ENCODE data around the gene CYB5D1. TPM values are rescaled to one million over a fixed set of nuclear protein-coding genes. Genes with fewer than 3 reads are reported as not detected.

Gene CYB5D1
- total RNA-seq, 1 experiment from 2014 or later, result 8.5 TPM

GRCh38 chr17:7836596-7837407 is 21.0 kb upstream of the CYB5D1 start:
- peak overlapping the region; percentile 97 for H3K27ac ChIP-seq (ENCODE audit: low read length)
- H3K9me2 ChIP-seq (replicated peaks; ENCODE audit: insufficient read depth, low read length), result no peaks in the 10 kb centered on the region
- H3K4me2 ChIP-seq (ENCODE audit: low read depth, low read length, poor library complexity, severe bottlenecking), result peak overlapping the region; percentile 97
- H3K27me3 ChIP-seq (ENCODE audit: low read length), result no peaks in the 10 kb centered on the region
- H3K9me3 ChIP-seq (ENCODE audit: low read length), result no peaks in the 10 kb centered on the region
- DNase-seq, result peak; percentile 91
- peaks cover 20% of the 10 kb centered on the region for H3K79me2 ChIP-seq (ENCODE audit: low read length)
- peak overlapping the region; percentile 81 for H3K4me3 ChIP-seq (ENCODE audit: low read length)
- peak overlapping the region; percentile 91 for H3K9ac ChIP-seq (ENCODE audit: low read length)
- H3K36me3 ChIP-seq (ENCODE audit: insufficient read depth, low read length), result no peaks in the 10 kb centered on the region
- H2AFZ ChIP-seq (ENCODE audit: low read length), result no peak overlapping the region
- H4K20me1 ChIP-seq (ENCODE audit: insufficient read depth, low read depth, low read length), result no peaks in the 10 kb centered on the region
- H3K4me1 ChIP-seq (ENCODE audit: low read length), result peaks cover 64% of the 10 kb centered on the region

GRCh38 chr17:7837408-7838088 is 20.3 kb upstream of the CYB5D1 start:
- Histone ChIP-seq H3K79me2 (ENCODE audit: low read length) (peaks cover 20% of the 10 kb centered on the region), H3K27ac (ENCODE audit: low read length) (peak overlapping the region; percentile 97), H3K4me1 (ENCODE audit: low read length) (peaks cover 66% of the 10 kb centered on the region), H2AFZ (ENCODE audit: low read length) (no peak overlapping the region), H3K9me2 (replicated peaks; ENCODE audit: insufficient read depth, low read length) (no peaks in the 10 kb centered on the region), H3K27me3 (ENCODE audit: low read length) (no peaks in the 10 kb centered on the region), H3K9me3 (ENCODE audit: low read length) (no peaks in the 10 kb centered on the region), H3K9ac (ENCODE audit: low read length) (peak overlapping the region; percentile 91), H3K4me2 (ENCODE audit: low read depth, low read length, poor library complexity, severe bottlenecking) (peak overlapping the region; percentile 97), H3K36me3 (ENCODE audit: insufficient read depth, low read length) (no peaks in the 10 kb centered on the region), H4K20me1 (ENCODE audit: insufficient read depth, low read depth, low read length) (no peaks in the 10 kb centered on the region), H3K4me3 (ENCODE audit: low read length) (peak overlapping the region; percentile 81)
- peak; percentile 88 for DNase-seq

GRCh38 chr17:7838090-7839075 is 19.4 kb upstream of the CYB5D1 start:
- H3K9me2 ChIP-seq (replicated peaks; ENCODE audit: insufficient read depth, low read length), result no peaks in the 10 kb centered on the region
- no peaks in the 10 kb centered on the region for H4K20me1 ChIP-seq (ENCODE audit: insufficient read depth, low read depth, low read length)
- peak overlapping the region; percentile 97 for H3K4me2 ChIP-seq (ENCODE audit: low read depth, low read length, poor library complexity, severe bottlenecking)
- peaks cover 24% of the 10 kb centered on the region for H3K79me2 ChIP-seq (ENCODE audit: low read length)
- peak overlapping the region; percentile 97 for H3K27ac ChIP-seq (ENCODE audit: low read length)
- no peaks in the 10 kb centered on the region for H3K9me3 ChIP-seq (ENCODE audit: low read length)
- H3K36me3 ChIP-seq (ENCODE audit: insufficient read depth, low read length), result no peaks in the 10 kb centered on the region
- peak; percentile 82 for DNase-seq
- no peaks in the 10 kb centered on the region for H3K27me3 ChIP-seq (ENCODE audit: low read length)
- H3K9ac ChIP-seq (ENCODE audit: low read length), result peak overlapping the region; percentile 92
- H3K4me3 ChIP-seq (ENCODE audit: low read length), result peak overlapping the region; percentile 81
- no peak overlapping the region for H2AFZ ChIP-seq (ENCODE audit: low read length)
- H3K4me1 ChIP-seq (ENCODE audit: low read length), result peaks cover 65% of the 10 kb centered on the region

- H4K20me1 ChIP-seq (ENCODE audit: insufficient read depth, low read depth, low read length), result no peaks in the 10 kb centered on the region; the same call in 1 of the 2 replicates
- H3K9me2 ChIP-seq (replicated peaks; ENCODE audit: insufficient read depth, low read length), result no peaks in the 10 kb centered on the region
- H3K27me3 ChIP-seq (ENCODE audit: low read length), result no peaks in the 10 kb centered on the region
- H3K4me1 ChIP-seq (ENCODE audit: low read length), result peaks cover 61% of the 10 kb centered on the region
- H3K4me2 ChIP-seq (ENCODE audit: low read depth, low read length, poor library complexity, severe bottlenecking), result peak overlapping the region; percentile 96
- peak; percentile 59 for DNase-seq
- H3K79me2 ChIP-seq (ENCODE audit: low read length), result peaks cover 28% of the 10 kb centered on the region
- H3K9ac ChIP-seq (ENCODE audit: low read length), result peak overlapping the region; percentile 92
- H3K27ac ChIP-seq (ENCODE audit: low read length), result peak overlapping the region; percentile 95
- H2AFZ ChIP-seq (ENCODE audit: low read length), result no peak overlapping the region
- H3K36me3 ChIP-seq (ENCODE audit: insufficient read depth, low read length), result no peaks in the 10 kb centered on the region
- peak overlapping the region; percentile 88; the same call in 1 of the 2 replicates for H3K4me3 ChIP-seq (ENCODE audit: low read length)
- H3K9me3 ChIP-seq (ENCODE audit: low read length), result no peaks in the 10 kb centered on the region
These were observed 18.5 kb upstream of the CYB5D1 start for GRCh38 chr17:7839190-7839875.

GRCh38 chr17:7839876-7840261 is 17.9 kb upstream of the CYB5D1 start:
- no peaks in the 10 kb centered on the region for H3K27me3 ChIP-seq (ENCODE audit: low read length)
- H3K4me2 ChIP-seq (ENCODE audit: low read depth, low read length, poor library complexity, severe bottlenecking), result peak overlapping the region; percentile 96
- H3K9ac ChIP-seq (ENCODE audit: low read length), result peak overlapping the region; percentile 92
- H4K20me1 ChIP-seq (ENCODE audit: insufficient read depth, low read depth, low read length), result no peaks in the 10 kb centered on the region; the same call in 1 of the 2 replicates
- peak overlapping the region; percentile 95 for H3K27ac ChIP-seq (ENCODE audit: low read length)
- H3K36me3 ChIP-seq (ENCODE audit: insufficient read depth, low read length), result no peaks in the 10 kb centered on the region
- no peaks in the 10 kb centered on the region for H3K9me3 ChIP-seq (ENCODE audit: low read length)
- H3K4me1 ChIP-seq (ENCODE audit: low read length), result peaks cover 61% of the 10 kb centered on the region
- H3K79me2 ChIP-seq (ENCODE audit: low read length), result peaks cover 31% of the 10 kb centered on the region
- DNase-seq, result peak; percentile 88
- H3K9me2 ChIP-seq (replicated peaks; ENCODE audit: insufficient read depth, low read length), result no peaks in the 10 kb centered on the region
- no peak overlapping the region for H2AFZ ChIP-seq (ENCODE audit: low read length)
- H3K4me3 ChIP-seq (ENCODE audit: low read length), result peak overlapping the region; percentile 88; the same call in 1 of the 2 replicates

- H3K27ac ChIP-seq (ENCODE audit: low read length), result peak overlapping the region; percentile 95
- H3K4me1 ChIP-seq (ENCODE audit: low read length), result peaks cover 63% of the 10 kb centered on the region
- no peaks in the 10 kb centered on the region for H3K9me2 ChIP-seq (replicated peaks; ENCODE audit: insufficient read depth, low read length)
- H3K79me2 ChIP-seq (ENCODE audit: low read length), result peaks cover 37% of the 10 kb centered on the region
- DNase-seq, result no peak
- peaks cover 5% of the 10 kb centered on the region; the same call in 1 of the 2 replicates for H4K20me1 ChIP-seq (ENCODE audit: insufficient read depth, low read depth, low read length)
- no peaks in the 10 kb centered on the region for H3K36me3 ChIP-seq (ENCODE audit: insufficient read depth, low read length)
- H2AFZ ChIP-seq (ENCODE audit: low read length), result no peak overlapping the region
- H3K9me3 ChIP-seq (ENCODE audit: low read length), result no peaks in the 10 kb centered on the region
- peak overlapping the region; percentile 88 for H3K4me3 ChIP-seq (ENCODE audit: low read length)
- peak overlapping the region; percentile 92 for H3K9ac ChIP-seq (ENCODE audit: low read length)
- peak overlapping the region; percentile 96 for H3K4me2 ChIP-seq (ENCODE audit: low read depth, low read length, poor library complexity, severe bottlenecking)
- no peaks in the 10 kb centered on the region for H3K27me3 ChIP-seq (ENCODE audit: low read length)
These were observed 17.4 kb upstream of the CYB5D1 start for GRCh38 chr17:7840441-7840840.

GRCh38 chr17:7840875-7841274 is 16.9 kb upstream of the CYB5D1 start:
- no peak for DNase-seq

More at GRCh38 chr17:7840875-7841274, 16.9 kb upstream of the CYB5D1 start:
- Histone ChIP-seq H2AFZ (ENCODE audit: low read length) (no peak overlapping the region), H3K4me3 (ENCODE audit: low read length) (peak overlapping the region; percentile 88), H3K36me3 (ENCODE audit: insufficient read depth, low read length) (no peaks in the 10 kb centered on the region), H3K27me3 (ENCODE audit: low read length) (no peaks in the 10 kb centered on the region), H3K27ac (ENCODE audit: low read length) (peak overlapping the region; percentile 95), H3K9me3 (ENCODE audit: low read length) (no peaks in the 10 kb centered on the region), H4K20me1 (ENCODE audit: insufficient read depth, low read depth, low read length) (peaks cover 8% of the 10 kb centered on the region; the same call in 1 of the 2 replicates), H3K4me1 (ENCODE audit: low read length) (peaks cover 65% of the 10 kb centered on the region), H3K9me2 (replicated peaks; ENCODE audit: insufficient read depth, low read length) (no peaks in the 10 kb centered on the region), H3K79me2 (ENCODE audit: low read length) (peaks cover 40% of the 10 kb centered on the region), H3K4me2 (ENCODE audit: low read depth, low read length, poor library complexity, severe bottlenecking) (peak overlapping the region; percentile 96), H3K9ac (ENCODE audit: low read length) (peak overlapping the region; percentile 92)
